AG04450 (cell line): ENCODE measurements around the gene C3orf20. TPM values are rescaled to one million over a fixed set of nuclear protein-coding genes. Genes with fewer than 3 reads are reported as not detected.
A peak's percentile ranks its signal among the peaks of the same experiment; 100 is the strongest.

ENCODE experiments used
- CTCF ChIA-PET: fragments of 300-600, 350-600 bp; formaldehyde crosslinking; extraction: SDS; loops from one replicate; lab custom pipeline; 2022; ENCODE audit warnings: antibody characterized with exemption, inconsistent platforms; lab: Charles Lee
- POLR2A ChIA-PET: fragments of 350-600 bp; formaldehyde crosslinking; extraction: SDS; loops from one replicate; lab custom pipeline; 2021; ENCODE audit warnings: antibody characterized with exemption, inconsistent platforms; lab: Yijun Ruan, JAX
- DNase-seq: peaks from one replicate; pipeline ENCODE4 v3.0.0-alpha.2; 2011; ENCODE audit warnings: low read depth, low spot score
- H3K27ac ChIP-seq: one replicate; pipeline ENCODE4 v1.5.1; 2012; ENCODE audit warnings: low read depth, low read length, control low read depth
- H3K27me3 ChIP-seq: one replicate; pipeline ENCODE4 v1.6.0; 2012; ENCODE audit warnings: low read length; ENCODE audit not compliant: control insufficient read depth, insufficient read depth
- H3K4me3 ChIP-seq: 2 replicates; pipeline ENCODE4 v1.5.1; 2011; ENCODE audit warnings: mild to moderate bottlenecking, low read depth, low read length, control low read depth
- H3K9me3 ChIP-seq: 2 replicates; pipeline ENCODE4 v1.5.1; 2012; ENCODE audit warnings: low read length; ENCODE audit not compliant: control insufficient read depth, insufficient read depth
- CTCF ChIP-seq: IDR thresholded peaks from 2 replicates; pipeline ENCODE4 v1.5.1; 2011; ENCODE audit warnings: low read depth, low read length, control low read depth, inconsistent platforms
- polyA plus RNA-seq: library from polyadenylated mRNA; depleted of rRNA; stranded (reverse); fragments of >200 nt; gene quantifications from 2 replicates; pipeline ENCODE4 v1.2.3, GENCODE V29; 2011

Gene C3orf20
- polyA plus RNA-seq, 1 experiment, result not detected

- H3K9me3 ChIP-seq, result peaks cover 11% of the 10 kb centered on the region
- ChIA-PET CTCF (interaction anchor here (1.0 to 1.2 kb wide), 2 partner anchors 10 to 22 kb away, joined by 3 read pairs; no protein-coding TSS in a partner anchor), POLR2A (no interaction called here)
- TF ChIP-seq CTCF, result no peak
- no peak overlapping the region for H3K4me3 ChIP-seq
- DNase-seq, result no peak
- no peaks in the 10 kb centered on the region for H3K27me3 ChIP-seq
- no peak overlapping the region for H3K27ac ChIP-seq
These were observed 43.8 kb upstream of the C3orf20 start for GRCh38 chr3:14631101-14631497.

GRCh38 chr3:14631687-14632441 is 43.1 kb upstream of the C3orf20 start:
- DNase-seq, result no peak
- Histone ChIP-seq H3K9me3 (peaks cover 11% of the 10 kb centered on the region), H3K27me3 (no peaks in the 10 kb centered on the region), H3K27ac (no peak overlapping the region), H3K4me3 (no peak overlapping the region)
- POLR2A ChIA-PET, result no interaction called here
- TF ChIP-seq CTCF, result no peak
- CTCF ChIA-PET, result interaction anchor here (0.5 to 1.2 kb wide), 3 partner anchors 11 to 1141 kb away, joined by 3 to 7 read pairs (median 3); no protein-coding TSS in a partner anchor

- no peak for DNase-seq
- Histone ChIP-seq H3K27me3 (no peaks in the 10 kb centered on the region), H3K4me3 (no peak overlapping the region), H3K9me3 (peaks cover 11% of the 10 kb centered on the region), H3K27ac (no peak overlapping the region)
- ChIA-PET POLR2A (no interaction called here), CTCF (no interaction called here)
- no peak for TF ChIP-seq CTCF
These were observed 42.5 kb upstream of the C3orf20 start for GRCh38 chr3:14632442-14632930.

- TF ChIP-seq CTCF, result no peak
- no peak overlapping the region for H3K4me3 ChIP-seq
- H3K9me3 ChIP-seq, result peaks cover 6% of the 10 kb centered on the region
- ChIA-PET CTCF (no interaction called here), POLR2A (no interaction called here)
- H3K27me3 ChIP-seq, result no peaks in the 10 kb centered on the region
- no peak overlapping the region for H3K27ac ChIP-seq
- no peak for DNase-seq
These were observed 41.5 kb upstream of the C3orf20 start for GRCh38 chr3:14633417-14633816.

- DNase-seq, result peak; percentile 7
- ChIA-PET CTCF (no interaction called here), POLR2A (no interaction called here)
- Histone ChIP-seq H3K27ac (no peak overlapping the region), H3K27me3 (no peaks in the 10 kb centered on the region), H3K4me3 (no peak overlapping the region), H3K9me3 (peaks cover under 1% of the 10 kb centered on the region; the same call in 1 of the 2 replicates)
- peak; percentile 56 for TF ChIP-seq CTCF
These were observed 41.0 kb upstream of the C3orf20 start for GRCh38 chr3:14633819-14634424.
